GM12891 (cell line): ENCODE data around the gene MARCHF3.
A peak's percentile ranks its signal among the peaks of the same experiment; 100 is the strongest.

Source experiments
- DNase-seq: peaks from one replicate; pipeline ENCODE4 v3.0.0; 2011; ENCODE audit warnings: low spot score; ENCODE audit not compliant: insufficient read length
- FAIRE-seq: peaks from 2 replicates; lab custom pipeline; 2011; peaks lifted over from hg19 to GRCh38; lab: Jason Lieb, UNC
- PAX5 ChIP-seq: IDR thresholded peaks from 2 replicates; pipeline ENCODE4 v1.6.1; 2011; ENCODE audit warnings: low read length, moderate library complexity, mild to moderate bottlenecking; ENCODE audit not compliant: insufficient read depth, severe bottlenecking
- POLR2A ChIP-seq: IDR thresholded peaks from 2 replicates; pipeline ENCODE4 v1.6.1; 2011; ENCODE audit warnings: low read depth, low read length, control low read depth
- POLR2AphosphoS5 ChIP-seq: IDR thresholded peaks from 2 replicates; pipeline ENCODE4 v1.6.1; 2011; ENCODE audit warnings: low read depth, low read length, control low read depth
- POU2F2 ChIP-seq: IDR thresholded peaks from 2 replicates; pipeline ENCODE4 v1.6.1; 2011; ENCODE audit warnings: low read depth, mild to moderate bottlenecking, control low read depth, low read length, moderate library complexity
- SPI1 ChIP-seq: IDR thresholded peaks from 2 replicates; pipeline ENCODE4 v1.6.1; 2011; ENCODE audit warnings: low read depth, low read length, control low read depth
- TAF1 ChIP-seq: IDR thresholded peaks from 2 replicates; pipeline ENCODE4 v1.6.1; 2011; ENCODE audit warnings: low read depth, low read length, control low read depth

Gene MARCHF3

GRCh38 chr5:126871441-126871840 lies 158.9 kb downstream of the MARCHF3 start:
- FAIRE-seq (no peak), DNase-seq (no peak)
- TF ChIP-seq SPI1, result no peak
- TF ChIP-seq PAX5, result no peak
- no peak for TF ChIP-seq POLR2A
- TF ChIP-seq TAF1, result no peak
- TF ChIP-seq POLR2AphosphoS5, result no peak
- no peak for TF ChIP-seq POU2F2

DNA sequence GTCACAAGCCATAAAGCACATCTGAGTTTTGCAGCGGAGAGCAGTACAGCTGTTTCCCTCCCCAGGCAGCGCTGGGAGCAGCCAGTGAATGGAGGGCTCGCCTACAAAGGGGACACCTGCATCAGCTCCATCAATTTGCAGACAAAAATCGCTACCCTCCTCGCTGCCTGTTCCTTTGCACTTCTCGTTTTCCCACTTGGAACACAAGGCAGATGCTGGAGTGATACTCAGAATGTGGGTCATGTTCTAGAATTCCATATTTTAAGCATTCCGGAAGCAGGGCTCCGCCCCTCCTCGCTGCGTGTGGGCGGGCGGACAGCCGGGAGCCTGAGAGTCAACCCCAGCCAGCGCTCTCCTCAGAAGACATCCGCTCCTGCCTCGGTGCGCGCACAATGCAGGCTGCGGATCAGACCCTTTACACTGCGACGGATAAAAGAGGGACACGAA lies 161.3 kb downstream of the MARCHF3 start:
- DNase-seq (peak; percentile 37), FAIRE-seq (peak; percentile 66)
- no peak for TF ChIP-seq SPI1
- TF ChIP-seq POU2F2, result no peak
- TF ChIP-seq POLR2A, result no peak
- no peak for TF ChIP-seq PAX5
- TF ChIP-seq TAF1, result no peak
- no peak for TF ChIP-seq POLR2AphosphoS5

DNA sequence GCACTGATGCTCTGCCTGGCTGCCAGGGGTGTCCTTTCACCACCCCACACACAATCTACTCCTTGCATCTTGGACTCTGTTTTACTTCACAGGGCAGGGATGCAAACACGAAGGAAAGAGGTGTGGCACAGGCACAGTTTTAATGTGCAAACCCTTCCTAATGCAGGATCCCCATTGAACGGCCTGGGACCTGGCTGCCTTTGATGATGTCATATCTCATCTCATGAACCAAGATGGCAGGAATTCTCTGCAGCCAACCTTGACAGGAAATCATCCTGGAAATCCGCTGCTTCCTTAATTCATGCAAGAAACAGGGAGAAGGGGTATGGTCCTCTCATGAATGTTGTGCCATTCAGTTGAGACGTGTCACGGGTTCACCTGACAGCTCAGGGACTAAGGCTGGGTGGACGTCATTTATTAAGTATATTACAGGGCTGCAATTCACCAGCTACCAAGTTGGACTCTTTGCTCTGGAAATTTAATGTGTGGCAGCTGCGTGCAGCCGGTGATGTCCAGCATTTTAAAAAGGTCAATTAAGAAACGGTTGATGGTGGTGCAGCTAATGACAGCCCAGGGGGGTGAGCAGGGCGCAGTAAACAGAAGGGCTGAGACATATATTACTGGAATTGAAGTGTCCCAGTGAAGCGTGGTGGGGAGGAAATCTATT lies 161.9 kb downstream of the MARCHF3 start:
- no peak for DNase-seq
- no peak for FAIRE-seq
- TF ChIP-seq POLR2AphosphoS5 (no peak), PAX5 (no peak), POLR2A (no peak), POU2F2 (no peak), TAF1 (no peak), SPI1 (no peak)

DNA sequence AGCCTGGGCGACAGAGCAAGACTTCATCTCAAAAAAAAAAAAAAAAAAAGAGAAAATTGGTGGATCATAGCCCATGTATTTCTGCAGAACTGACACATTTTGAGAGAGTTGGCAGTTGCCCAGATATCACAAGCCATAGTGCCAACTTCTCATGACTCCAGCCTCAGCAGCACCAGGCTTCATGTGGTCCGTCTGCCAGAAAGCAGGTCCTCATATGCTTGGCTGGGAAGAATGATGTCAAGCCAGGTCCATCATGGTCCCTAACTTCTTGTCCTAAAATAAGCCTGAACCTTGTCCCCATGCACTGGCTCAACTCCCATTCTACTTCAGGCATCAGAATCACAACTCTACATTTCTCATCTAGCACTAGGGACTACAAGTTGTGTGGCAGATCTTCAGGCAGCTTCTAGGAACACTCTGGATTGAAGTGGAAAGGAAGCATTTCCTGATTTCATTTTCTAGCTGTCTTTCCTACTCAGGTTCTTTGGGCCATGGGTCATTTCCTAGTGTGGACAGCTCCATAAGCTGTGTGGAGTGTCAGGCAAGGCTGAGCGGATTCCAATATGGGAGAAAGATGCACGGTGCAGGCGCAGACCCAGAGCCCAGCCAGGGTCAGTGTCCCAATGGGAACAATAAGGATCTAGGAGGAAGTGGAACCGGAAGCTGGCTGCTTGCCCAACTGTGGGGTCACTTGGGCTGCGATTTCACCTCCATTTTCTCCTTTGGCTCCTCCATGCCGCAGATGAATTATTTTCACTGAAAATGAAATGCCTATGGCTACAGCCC lies 163.3 kb downstream of the MARCHF3 start:
- DNase-seq, result no peak
- TF ChIP-seq SPI1 (0 out of 2 replicates have a peak, but pooled peaks have one; percentile 29), POU2F2 (no peak)
- FAIRE-seq, result no peak

DNA sequence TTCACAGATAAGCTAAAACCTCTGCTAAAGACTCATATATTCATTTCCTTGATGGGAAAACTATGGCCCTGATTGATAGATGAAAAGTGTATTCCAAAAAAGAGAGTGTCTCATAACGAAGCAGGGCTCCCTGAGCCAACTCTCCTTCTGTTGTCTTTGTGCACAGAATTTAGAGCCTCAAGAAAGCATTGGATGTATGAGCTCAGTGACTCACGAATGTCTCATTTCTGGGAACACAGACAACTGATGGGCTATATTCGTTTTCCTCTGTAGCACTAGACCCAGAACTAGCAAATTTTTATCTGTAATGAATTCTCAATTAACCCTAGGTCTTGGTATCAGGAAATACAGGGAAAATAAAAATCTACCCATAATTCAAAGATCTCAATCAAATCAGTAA lies 165.1 kb downstream of the MARCHF3 start:
- no peak for FAIRE-seq
- TF ChIP-seq POLR2AphosphoS5 (no peak), POU2F2 (no peak), POLR2A (no peak), TAF1 (no peak), PAX5 (no peak), SPI1 (no peak)
- no peak for DNase-seq

DNA sequence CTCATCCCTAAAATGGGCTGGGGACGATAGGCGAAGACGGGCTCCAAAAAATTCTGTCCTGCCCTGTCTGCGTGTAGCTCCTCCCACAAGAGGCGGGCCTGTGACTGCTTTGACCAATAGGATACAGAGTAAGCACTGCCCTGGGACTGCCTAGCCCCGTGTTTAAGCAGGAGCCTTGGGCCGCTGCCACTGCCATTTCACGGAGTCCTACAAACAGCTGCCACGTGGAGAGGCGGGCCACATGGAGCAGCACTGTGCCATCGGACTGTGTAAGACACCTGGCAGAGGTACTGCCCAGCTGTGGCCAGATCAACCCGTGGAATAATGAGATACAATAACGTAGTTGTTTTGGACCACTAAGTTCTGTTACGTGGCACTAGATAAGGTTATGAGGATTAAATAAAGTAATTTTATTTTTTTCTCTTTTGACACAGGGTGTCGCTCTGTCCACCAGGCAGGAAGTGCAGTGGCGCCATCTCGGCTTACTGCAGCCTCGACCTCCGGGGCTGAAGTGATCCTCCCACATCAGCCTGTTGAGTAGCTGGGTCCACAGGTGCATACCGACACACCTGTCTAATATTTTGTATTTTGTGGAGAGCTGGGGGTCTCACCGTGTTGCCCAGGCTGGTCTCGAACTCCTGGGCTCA lies 166.2 kb downstream of the MARCHF3 start:
- no peak for TF ChIP-seq SPI1
- no peak for TF ChIP-seq POU2F2
- TF ChIP-seq POLR2A, result no peak
- TF ChIP-seq POLR2AphosphoS5, result no peak
- no peak for TF ChIP-seq PAX5
- TF ChIP-seq TAF1, result no peak
- FAIRE-seq (no peak), DNase-seq (no peak)

DNA sequence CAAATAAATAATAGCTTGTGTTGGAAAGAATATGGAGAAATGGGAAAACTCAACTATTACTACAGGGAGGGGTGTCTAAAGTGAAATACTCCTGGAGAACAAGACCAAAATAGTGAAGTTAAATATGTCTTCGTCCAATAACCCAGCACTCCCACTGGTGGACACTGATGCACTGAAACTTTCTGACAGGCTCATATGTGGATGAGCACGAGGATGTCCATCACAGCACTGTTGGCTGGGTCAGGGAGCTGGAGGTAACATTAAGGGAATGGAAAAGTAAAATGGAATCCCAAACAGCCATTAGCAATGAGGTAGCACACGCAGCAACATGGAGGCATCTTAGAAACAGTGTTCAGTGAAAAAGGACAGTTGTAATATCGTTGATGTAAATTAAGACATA lies 167.0 kb downstream of the MARCHF3 start:
- TF ChIP-seq PAX5 (no peak), POLR2AphosphoS5 (no peak), POLR2A (no peak), SPI1 (no peak)
- FAIRE-seq (no peak), DNase-seq (no peak)

DNA sequence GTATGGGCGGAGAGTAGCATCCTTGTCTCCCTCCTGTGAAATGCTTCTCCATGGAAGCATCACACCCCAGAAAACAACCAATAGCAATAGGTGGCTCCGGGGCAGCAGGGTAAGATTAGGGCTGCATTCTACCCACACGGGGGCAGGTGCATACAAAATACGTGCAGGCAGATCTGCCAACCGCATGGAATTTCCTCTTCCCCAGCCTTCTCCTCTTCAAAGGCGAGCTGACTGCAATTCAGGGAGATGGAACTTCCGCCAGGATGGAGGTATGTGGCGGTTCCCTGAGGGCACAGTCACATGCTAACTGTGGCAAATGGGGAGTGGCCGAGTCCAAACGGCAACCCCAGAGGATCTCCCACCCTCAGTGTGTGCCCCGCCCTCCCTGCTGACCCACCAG lies 171.9 kb downstream of the MARCHF3 start:
- no peak for DNase-seq

More for the DNA sequence above, 171.9 kb downstream of the MARCHF3 start:
- no peak for FAIRE-seq
- no peak for TF ChIP-seq POU2F2
- no peak for TF ChIP-seq TAF1
- no peak for TF ChIP-seq PAX5
- TF ChIP-seq POLR2AphosphoS5, result no peak
- TF ChIP-seq SPI1, result no peak
- TF ChIP-seq POLR2A, result no peak
